Suprapubic skin (tissue), 3 donors: ENCODE data around the gene RIBC2.
"Not testable (repeated sequence)": the region's sequence is repeated elsewhere in the genome, so short reads cannot be mapped to it uniquely, and the experiment has no call there.

Source experiments
- POLR2A ChIP-seq, 2 donors: fragments of 450-650 bp; IDR thresholded peaks; one replicate each; pipeline ENCODE4 v1.6.1; 2017; ENCODE audit warnings: antibody characterized with exemption in 2 of 2, mild to moderate bottlenecking in 2 of 2, moderate library complexity in 2 of 2
- TF ChIP-seq, protein P1 (sequence below), 2 donors: fragments of 200-600 bp in 1 of 2; fragments of 450-650 bp in 1 of 2; sonication (generic) in 1 of 2; IDR thresholded peaks; one replicate each; pipeline ENCODE4 v1.5.1; 2016 to 2019; ENCODE audit warnings: antibody characterized with exemption in 2 of 2, mild to moderate bottlenecking in 1 of 2, moderate library complexity in 1 of 2

GRCh38 chr22:45449442-45449841, 35.9 kb downstream of the RIBC2 start:
- TF ChIP-seq, protein P1, sequence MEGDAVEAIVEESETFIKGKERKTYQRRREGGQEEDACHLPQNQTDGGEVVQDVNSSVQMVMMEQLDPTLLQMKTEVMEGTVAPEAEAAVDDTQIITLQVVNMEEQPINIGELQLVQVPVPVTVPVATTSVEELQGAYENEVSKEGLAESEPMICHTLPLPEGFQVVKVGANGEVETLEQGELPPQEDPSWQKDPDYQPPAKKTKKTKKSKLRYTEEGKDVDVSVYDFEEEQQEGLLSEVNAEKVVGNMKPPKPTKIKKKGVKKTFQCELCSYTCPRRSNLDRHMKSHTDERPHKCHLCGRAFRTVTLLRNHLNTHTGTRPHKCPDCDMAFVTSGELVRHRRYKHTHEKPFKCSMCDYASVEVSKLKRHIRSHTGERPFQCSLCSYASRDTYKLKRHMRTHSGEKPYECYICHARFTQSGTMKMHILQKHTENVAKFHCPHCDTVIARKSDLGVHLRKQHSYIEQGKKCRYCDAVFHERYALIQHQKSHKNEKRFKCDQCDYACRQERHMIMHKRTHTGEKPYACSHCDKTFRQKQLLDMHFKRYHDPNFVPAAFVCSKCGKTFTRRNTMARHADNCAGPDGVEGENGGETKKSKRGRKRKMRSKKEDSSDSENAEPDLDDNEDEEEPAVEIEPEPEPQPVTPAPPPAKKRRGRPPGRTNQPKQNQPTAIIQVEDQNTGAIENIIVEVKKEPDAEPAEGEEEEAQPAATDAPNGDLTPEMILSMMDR (IDR thresholded peaks at IDR 0.05) = not testable (repeated sequence)
- not testable (repeated sequence) for TF ChIP-seq POLR2A (IDR thresholded peaks at IDR 0.05)
